A549 (cell line): Measurements from ENCODE around the gene LCN9.

Experiments used
- CTCF ChIP-seq: fragments of >200 bp; sonication (Bioruptor Twin); formaldehyde crosslinking; IDR thresholded peaks from 3 replicates; pipeline ENCODE4 v1.5.1; 2016
- ELK1 ChIP-seq: fragments of 150-350 bp; IDR thresholded peaks from 2 replicates; pipeline ENCODE4 v1.6.1; 2014; ENCODE audit warnings: low read depth, mild to moderate bottlenecking, low read length
- EP300 ChIP-seq, 2 experiments: fragments of >200 bp; sonication (Bioruptor Twin); formaldehyde crosslinking; IDR thresholded peaks; 2 replicates in 1 of 2; 3 replicates in 1 of 2; pipeline ENCODE4 v1.6.1; 2016 to 2017
- JUN ChIP-seq, 2 experiments: fragments of >200 bp; sonication (Bioruptor Twin); formaldehyde crosslinking; IDR thresholded peaks; 2 replicates in 1 of 2; 3 replicates in 1 of 2; pipeline ENCODE4 v1.6.1; 2016 to 2017
- KDM5A ChIP-seq: fragments of 200-600 bp; sonication (generic); IDR thresholded peaks from 2 replicates; pipeline ENCODE4 v1.6.1; 2016; ENCODE audit warnings: antibody characterized with exemption, mild to moderate bottlenecking
- MAFK ChIP-seq: fragments of 450-650 bp; IDR thresholded peaks from 2 replicates; pipeline ENCODE4 v1.6.1; 2014; ENCODE audit not compliant: partially characterized antibody
- MAX ChIP-seq: IDR thresholded peaks from 2 replicates; pipeline ENCODE4 v1.6.1; 2012
- NPAS2 ChIP-seq: fragments of 250-450 bp; sonication (Bioruptor Pico); IDR thresholded peaks from 2 replicates; pipeline ENCODE4 v1.8.0; 2022; ENCODE audit warnings: mild to moderate bottlenecking, moderate library complexity, borderline replicate concordance
- POLR2AphosphoS2 ChIP-seq: conservative IDR thresholded peaks from 2 replicates; pipeline ENCODE4 v1.6.1; 2012; ENCODE audit warnings: low read length, improper control_type of control experiment, inconsistent platforms
- TP53 ChIP-seq: fragments of 250-450 bp; sonication (Bioruptor Pico); IDR thresholded peaks from 2 replicates; pipeline ENCODE4 v1.5.0; 2021; ENCODE audit warnings: mild to moderate bottlenecking, moderate library complexity

GRCh38 chr9:135701959-135702721 lies 39.0 kb downstream of the LCN9 start, which contains the start of gene KCNT1:
- no peak for TF ChIP-seq NPAS2
- peak; percentile 87 for TF ChIP-seq CTCF
- TF ChIP-seq POLR2AphosphoS2 = no peak
- no peak for TF ChIP-seq JUN (IDR thresholded peaks at IDR 0.05)
- 0 out of 2 replicates have a peak, but pooled peaks have one; percentile 31 for TF ChIP-seq MAX
- no peak for TF ChIP-seq TP53 (CRISPR knock-in tag)
- TF ChIP-seq MAFK = no peak
- TF ChIP-seq EP300 (IDR thresholded peaks at IDR 0.05) = no peak
- TF ChIP-seq ELK1 = no peak
- no peak for TF ChIP-seq KDM5A
